GM12874 (cell line): ENCODE data around the gene MINPP1.

Experiments used
- TF ChIP-seq, protein P1 (sequence below): IDR thresholded peaks from 2 replicates; pipeline ENCODE4 v1.5.1; 2011; ENCODE audit warnings: low read depth, mild to moderate bottlenecking, control low read depth, low read length, moderate library complexity; ENCODE audit not compliant: insufficient read depth

Gene MINPP1

DNA sequence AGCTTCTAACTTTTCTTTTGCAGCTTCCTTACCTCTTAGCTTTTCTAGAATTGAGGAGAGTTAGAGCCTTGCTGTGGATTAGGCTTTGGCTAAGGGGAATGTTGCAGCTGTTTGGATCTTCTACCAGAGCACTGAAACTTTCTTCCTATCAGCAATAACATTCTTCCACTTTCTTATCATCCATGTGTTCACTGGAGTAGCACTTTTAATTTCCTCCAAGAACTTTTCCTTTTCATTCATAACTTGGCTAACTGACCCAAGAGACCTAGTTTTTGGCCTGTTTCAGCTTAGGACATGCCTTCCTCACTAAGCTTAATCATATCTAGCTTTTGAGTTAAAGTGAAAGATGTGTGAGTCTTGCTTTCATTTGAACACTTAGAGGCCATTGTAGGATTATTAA, 19.6 kb downstream of the MINPP1 start:
- TF ChIP-seq, protein P1, sequence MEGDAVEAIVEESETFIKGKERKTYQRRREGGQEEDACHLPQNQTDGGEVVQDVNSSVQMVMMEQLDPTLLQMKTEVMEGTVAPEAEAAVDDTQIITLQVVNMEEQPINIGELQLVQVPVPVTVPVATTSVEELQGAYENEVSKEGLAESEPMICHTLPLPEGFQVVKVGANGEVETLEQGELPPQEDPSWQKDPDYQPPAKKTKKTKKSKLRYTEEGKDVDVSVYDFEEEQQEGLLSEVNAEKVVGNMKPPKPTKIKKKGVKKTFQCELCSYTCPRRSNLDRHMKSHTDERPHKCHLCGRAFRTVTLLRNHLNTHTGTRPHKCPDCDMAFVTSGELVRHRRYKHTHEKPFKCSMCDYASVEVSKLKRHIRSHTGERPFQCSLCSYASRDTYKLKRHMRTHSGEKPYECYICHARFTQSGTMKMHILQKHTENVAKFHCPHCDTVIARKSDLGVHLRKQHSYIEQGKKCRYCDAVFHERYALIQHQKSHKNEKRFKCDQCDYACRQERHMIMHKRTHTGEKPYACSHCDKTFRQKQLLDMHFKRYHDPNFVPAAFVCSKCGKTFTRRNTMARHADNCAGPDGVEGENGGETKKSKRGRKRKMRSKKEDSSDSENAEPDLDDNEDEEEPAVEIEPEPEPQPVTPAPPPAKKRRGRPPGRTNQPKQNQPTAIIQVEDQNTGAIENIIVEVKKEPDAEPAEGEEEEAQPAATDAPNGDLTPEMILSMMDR, result no peak

DNA sequence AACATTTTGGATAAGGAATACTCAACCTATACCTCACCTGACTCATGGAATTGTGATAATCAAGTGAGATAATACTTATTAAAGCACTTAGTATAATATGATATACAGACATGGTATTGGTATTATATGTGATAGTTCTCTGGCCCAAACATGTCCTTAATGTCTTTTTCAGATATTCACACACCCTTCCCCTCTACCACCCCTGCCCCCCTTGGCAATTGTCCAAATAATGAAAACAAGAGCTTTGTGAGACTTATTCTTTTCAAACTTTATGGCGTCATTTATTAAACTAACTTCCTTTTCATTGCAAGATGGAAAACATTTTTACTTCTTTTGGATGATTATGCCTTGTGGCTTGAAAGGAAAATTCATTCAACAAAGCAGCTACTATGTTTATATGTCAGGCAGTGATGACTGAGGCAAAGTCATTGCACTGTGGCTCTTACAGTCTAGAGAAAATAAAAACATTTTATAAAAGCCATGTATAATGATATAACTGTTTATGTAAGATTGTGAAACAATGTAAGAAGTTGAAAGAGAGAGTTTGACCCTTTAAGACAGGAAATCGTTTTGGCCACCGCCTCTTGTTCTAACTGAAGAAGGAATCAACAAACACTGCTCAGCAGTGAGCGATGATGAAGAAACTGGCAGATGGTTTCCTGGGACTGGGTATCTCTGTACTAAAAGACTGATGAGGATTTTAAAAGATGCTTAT, 27.4 kb downstream of the MINPP1 start:
- TF ChIP-seq, protein P1, result no peak

DNA sequence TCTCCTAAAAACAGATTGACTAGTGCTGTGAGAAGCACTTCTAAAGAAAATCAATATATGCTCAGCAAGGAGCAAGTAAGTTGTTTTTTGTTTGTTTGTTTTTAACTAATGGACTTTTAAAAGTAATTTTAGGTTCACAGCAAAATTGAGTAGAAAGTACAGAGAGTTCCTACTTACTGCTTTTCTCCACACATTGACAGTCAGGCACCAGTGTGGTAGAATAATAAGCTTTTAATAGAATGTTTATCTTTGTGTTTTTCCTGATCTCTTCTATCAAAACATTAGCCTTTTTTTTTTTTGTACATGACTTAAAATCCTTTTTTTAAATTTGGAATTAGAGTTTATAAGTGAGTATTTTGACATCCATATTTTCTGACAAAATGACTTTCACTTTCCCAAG, 28.0 kb downstream of the MINPP1 start:
- TF ChIP-seq, protein P1, result no peak

DNA sequence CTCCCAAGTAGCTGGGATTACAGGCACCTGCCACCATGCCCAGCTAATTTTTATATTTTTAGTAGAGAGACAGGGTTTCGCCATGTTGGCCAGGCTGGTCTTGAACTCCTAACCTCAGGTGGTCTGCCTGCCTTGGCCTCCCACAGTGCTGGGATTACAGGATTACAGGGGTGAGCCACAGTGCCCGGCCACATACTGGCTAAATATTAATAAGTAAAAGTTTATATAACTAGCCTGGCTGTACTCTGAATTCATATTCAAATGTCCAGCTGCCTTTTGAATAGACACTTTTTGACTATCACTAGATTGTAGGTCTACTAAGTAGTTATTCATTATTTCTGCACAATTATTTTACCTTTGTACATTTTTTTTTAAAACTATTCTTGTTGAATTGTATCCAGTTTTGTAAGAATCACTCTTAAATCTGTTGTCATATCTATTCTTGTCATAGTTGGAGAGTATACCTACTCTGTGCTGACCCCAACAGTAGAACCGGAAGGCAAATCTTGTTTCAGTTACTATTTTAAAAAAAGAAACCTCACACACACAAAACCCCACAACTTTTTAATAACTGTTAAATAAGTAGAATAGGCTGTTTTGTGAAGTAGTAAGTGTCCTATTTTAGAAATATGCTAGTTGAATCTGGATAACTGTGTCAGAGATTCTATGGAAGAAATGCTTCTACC, 29.6 kb downstream of the MINPP1 start:
- TF ChIP-seq, protein P1, result no peak

DNA sequence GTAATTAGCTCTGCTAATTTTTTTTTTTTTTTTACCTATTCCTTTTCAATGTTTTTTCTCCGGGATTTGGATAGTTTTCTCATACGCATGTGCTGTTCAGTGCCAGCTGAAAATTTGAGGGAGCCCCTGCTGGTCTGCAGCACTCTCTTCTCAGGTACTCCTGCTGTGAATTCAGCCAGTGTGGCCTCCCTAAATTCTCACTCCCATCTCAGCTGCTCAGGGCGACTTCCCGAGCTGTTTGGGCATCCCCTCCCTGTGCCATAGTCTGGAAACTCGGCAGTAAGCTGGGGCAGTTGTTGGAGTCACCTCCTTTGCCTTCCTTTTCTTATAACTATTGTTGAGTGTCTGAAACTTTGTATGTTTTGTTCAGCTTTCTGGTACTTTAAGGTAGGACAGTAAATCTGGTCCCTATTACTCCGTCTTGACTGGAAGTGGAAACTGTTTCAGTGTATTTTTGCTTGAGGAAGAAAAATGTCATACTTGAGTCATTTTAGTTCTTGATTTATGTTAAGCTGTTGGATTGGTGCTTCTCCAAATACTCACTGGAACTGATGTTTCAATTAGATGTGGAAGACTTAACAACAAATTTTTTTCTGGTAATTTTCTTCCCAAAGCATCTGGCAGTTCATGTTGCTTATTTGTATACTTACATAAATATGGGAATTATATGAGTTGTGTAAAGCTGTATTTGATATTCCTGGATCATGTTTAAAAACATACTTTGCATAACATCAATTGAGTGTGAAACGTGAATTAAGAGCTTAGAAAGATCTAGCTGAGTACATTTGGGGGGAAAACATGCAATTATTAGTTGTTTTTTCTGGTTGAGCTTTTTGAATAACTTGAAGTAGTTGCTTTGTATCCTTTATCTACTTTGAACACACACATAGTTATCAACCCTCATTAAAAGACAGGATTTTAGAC, 33.7 kb downstream of the MINPP1 start:
- TF ChIP-seq, protein P1, result no peak

DNA sequence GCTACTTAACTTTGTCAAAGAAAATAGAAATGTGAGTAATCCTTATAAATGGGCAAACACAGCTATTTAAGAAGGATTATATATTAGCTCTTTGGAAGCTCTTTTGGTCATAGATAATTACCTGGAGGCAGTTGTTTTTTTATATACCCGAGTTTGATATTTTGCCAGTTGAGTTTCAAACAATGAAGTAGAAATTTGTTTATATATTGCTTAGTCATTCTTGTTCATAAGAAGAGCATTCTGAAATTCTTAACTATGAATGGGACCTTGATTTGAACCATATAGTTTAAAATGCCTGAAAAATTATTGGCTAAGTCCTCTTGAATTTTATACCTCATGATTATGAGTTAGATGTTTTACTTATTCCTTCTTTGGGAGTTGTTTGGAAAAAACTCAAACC, 36.4 kb downstream of the MINPP1 start:
- TF ChIP-seq, protein P1, result no peak

DNA sequence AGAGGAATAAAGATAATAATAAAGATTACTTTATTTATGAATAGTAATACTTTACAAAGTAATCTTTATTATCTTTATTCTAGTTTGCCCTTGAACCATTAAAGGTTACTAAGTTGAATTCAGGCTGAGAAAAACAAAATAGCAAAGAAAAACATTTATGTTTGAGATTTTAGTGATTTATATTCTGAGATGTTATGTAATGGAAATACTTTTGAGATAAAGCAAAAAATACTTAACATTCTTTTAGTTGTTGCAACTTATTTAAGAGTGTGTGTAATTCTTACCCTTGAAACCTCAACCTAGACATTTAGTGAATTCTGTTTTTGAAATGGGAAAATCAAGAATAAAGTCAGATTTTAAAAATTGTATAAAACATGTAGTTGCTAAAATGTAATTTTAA, 40.0 kb downstream of the MINPP1 start:
- TF ChIP-seq, protein P1, result no peak
